ENCODE measurements around the gene ULK3.

DNA sequence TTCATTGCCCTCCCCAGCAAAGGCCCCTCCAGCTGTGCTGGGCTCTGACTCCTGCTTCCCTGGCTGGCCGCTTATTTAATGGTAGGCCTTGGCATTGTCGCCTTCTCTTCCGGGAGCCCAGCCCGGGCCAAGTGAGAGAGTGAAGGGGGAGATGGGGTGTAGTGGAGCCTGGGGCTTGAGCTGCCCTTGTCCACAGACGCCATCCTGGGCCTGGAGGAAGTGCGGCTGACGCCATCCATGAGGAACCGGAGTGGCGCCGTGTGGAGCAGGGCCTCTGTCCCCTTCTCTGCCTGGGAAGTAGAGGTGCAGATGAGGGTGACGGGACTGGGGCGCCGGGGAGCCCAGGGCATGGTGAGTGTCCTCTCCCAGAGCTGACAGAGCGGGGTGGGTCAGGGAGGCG lies 27.0 kb downstream of the ULK3 start:
- no peak for TF ChIP-seq MXI1 (IDR thresholded peaks at IDR 0.05; ENCODE audit: borderline replicate concordance, low read depth, low read length)
- no peak for TF ChIP-seq POLR2A (IDR thresholded peaks at IDR 0.05; ENCODE audit: low read depth, low read length)
- TF ChIP-seq, protein P1, sequence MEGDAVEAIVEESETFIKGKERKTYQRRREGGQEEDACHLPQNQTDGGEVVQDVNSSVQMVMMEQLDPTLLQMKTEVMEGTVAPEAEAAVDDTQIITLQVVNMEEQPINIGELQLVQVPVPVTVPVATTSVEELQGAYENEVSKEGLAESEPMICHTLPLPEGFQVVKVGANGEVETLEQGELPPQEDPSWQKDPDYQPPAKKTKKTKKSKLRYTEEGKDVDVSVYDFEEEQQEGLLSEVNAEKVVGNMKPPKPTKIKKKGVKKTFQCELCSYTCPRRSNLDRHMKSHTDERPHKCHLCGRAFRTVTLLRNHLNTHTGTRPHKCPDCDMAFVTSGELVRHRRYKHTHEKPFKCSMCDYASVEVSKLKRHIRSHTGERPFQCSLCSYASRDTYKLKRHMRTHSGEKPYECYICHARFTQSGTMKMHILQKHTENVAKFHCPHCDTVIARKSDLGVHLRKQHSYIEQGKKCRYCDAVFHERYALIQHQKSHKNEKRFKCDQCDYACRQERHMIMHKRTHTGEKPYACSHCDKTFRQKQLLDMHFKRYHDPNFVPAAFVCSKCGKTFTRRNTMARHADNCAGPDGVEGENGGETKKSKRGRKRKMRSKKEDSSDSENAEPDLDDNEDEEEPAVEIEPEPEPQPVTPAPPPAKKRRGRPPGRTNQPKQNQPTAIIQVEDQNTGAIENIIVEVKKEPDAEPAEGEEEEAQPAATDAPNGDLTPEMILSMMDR (conservative IDR thresholded peaks at IDR 0.05; ENCODE audit: low read depth, low read length), result no peak
- TF ChIP-seq RAD21 (IDR thresholded peaks at IDR 0.05; ENCODE audit: low read length), result no peak
- no peak for TF ChIP-seq SMC3 (IDR thresholded peaks at IDR 0.05; ENCODE audit: low read depth, low read length)
- no peak for TF ChIP-seq MAFK (IDR thresholded peaks at IDR 0.05; ENCODE audit: low read depth, low read length)

All from IMR-90 (cell line).